PC-9 (cell line): ENCODE results near the gene HACD2. TPM values are rescaled to one million over a fixed set of nuclear protein-coding genes. Genes with fewer than 3 reads are reported as not detected.

Experiments used
- BruUV-seq: library from RNA; stranded (reverse); fragments of 400-500 nt; replicated peaks from 2 replicates; lab custom pipeline; 2021; lab: Mats Ljungman, UMichigan
- CTCF ChIA-PET: fragments of 300-600 bp; sonication (Branson Sonifier 250); formaldehyde crosslinking; loops from one replicate; lab custom pipeline; 2022; ENCODE audit warnings: antibody characterized with exemption; lab: Charles Lee
- POLR2A ChIA-PET: fragments of 300-600 bp; sonication (Branson Sonifier 250); formaldehyde crosslinking; loops from one replicate; lab custom pipeline; 2022; ENCODE audit warnings: antibody characterized with exemption; ENCODE audit not compliant: unreplicated experiment; lab: Charles Lee
- DNase-seq, 2 experiments: peaks; one replicate each; pipeline versions ENCODE4 v3.0.0 to v3.0.0-alpha.2; 2015 to 2022; ENCODE audit warnings: mixed read lengths in 1 of 2
- H2AFZ ChIP-seq: fragments of 200-600 bp; sonication (generic); 2 replicates; pipeline ENCODE4 v1.8.1; 2017; ENCODE audit warnings: antibody characterized with exemption
- H3F3A ChIP-seq: fragments of 200-600 bp; sonication (generic); 2 replicates; pipeline ENCODE4 v1.8.1; 2017; ENCODE audit warnings: antibody characterized with exemption, mild to moderate bottlenecking, low read depth; ENCODE audit not compliant: insufficient read depth
- H3K27ac ChIP-seq: fragments of 200-600 bp; sonication (generic); 2 replicates; pipeline ENCODE4 v1.6.1; 2016; ENCODE audit warnings: mixed run types
- H3K27me3 ChIP-seq: fragments of 200-600 bp; sonication (generic); 2 replicates; pipeline ENCODE4 v1.6.1; 2016; ENCODE audit warnings: low read depth, mixed run types; ENCODE audit not compliant: insufficient read depth
- H3K36me3 ChIP-seq: fragments of 200-600 bp; sonication (generic); 2 replicates; pipeline ENCODE4 v1.6.1; 2016; ENCODE audit warnings: low read depth, mixed run types
- H3K4me1 ChIP-seq: fragments of 200-600 bp; sonication (generic); replicated peaks from 2 replicates; pipeline ENCODE4 v1.6.1; 2016; ENCODE audit warnings: mixed run types; ENCODE audit not compliant: insufficient read depth
- H3K4me2 ChIP-seq: fragments of 200-600 bp; sonication (generic); 2 replicates; pipeline ENCODE4 v1.6.1; 2017; ENCODE audit warnings: mixed run types
- H3K4me3 ChIP-seq: fragments of 200-600 bp; sonication (generic); 2 replicates; pipeline ENCODE4 v1.6.1; 2016; ENCODE audit warnings: mixed run types
- H3K79me2 ChIP-seq: fragments of 200-600 bp; sonication (generic); 2 replicates; pipeline ENCODE4 v1.6.1; 2017; ENCODE audit warnings: low read depth, mixed run types
- H3K9me2 ChIP-seq: fragments of 200-600 bp; sonication (generic); 2 replicates; pipeline ENCODE4 v1.8.1; 2017; ENCODE audit warnings: mild to moderate bottlenecking; ENCODE audit not compliant: insufficient read depth
- H3K9me3 ChIP-seq: fragments of 200-600 bp; sonication (generic); 2 replicates; pipeline ENCODE4 v1.8.1; 2016; ENCODE audit warnings: low read depth; ENCODE audit not compliant: insufficient read depth
- H4K20me1 ChIP-seq: fragments of 200-600 bp; sonication (generic); 2 replicates; pipeline ENCODE4 v1.8.1; 2017; ENCODE audit not compliant: insufficient read depth
- CTCF ChIP-seq: fragments of 200-600 bp; sonication (generic); conservative IDR thresholded peaks from 2 replicates; pipeline ENCODE4 v1.6.1; 2017; ENCODE audit warnings: mixed run types, antibody characterized with exemption, mild to moderate bottlenecking, moderate library complexity
- EZH2 ChIP-seq: fragments of 200-600 bp; sonication (generic); IDR thresholded peaks from 2 replicates; pipeline ENCODE4 v1.8.0; 2017; ENCODE audit warnings: antibody characterized with exemption, low read depth
- intact Hi-C: fragments of 100-400 bp; cut with micrococcal nuclease; formaldehyde crosslinking; loops from one replicate; pipeline ENCODE4 v1.10.0; 2022; ENCODE audit not compliant: unreplicated experiment
- total RNA-seq: library from RNA; stranded (reverse); gene quantifications from 2 replicates; pipeline ENCODE4 v1.2.3, GENCODE V29; 2021

The HACD2 gene
- total RNA-seq, 1 experiment from 2014 or later: 53.3 TPM

GRCh38 chr3:123448536-123449101 lies 136.2 kb downstream of the HACD2 start, which contains the start of gene ADCY5:
ADCY5 (minus strand) TSS chr3:123449090; CDS start chr3:123448545, 545 bp downstream.
- Histone ChIP-seq H2AFZ (no peak within 1 kb of the TSS), H3K27me3 (no peaks in the 10 kb centered on the region), H3K27ac (no peak within 1 kb of the TSS), H3K36me3 (no peaks in the 10 kb centered on the region), H3K79me2 (no peaks in the 10 kb centered on the region), H3K4me2 (no peak within 1 kb of the TSS), H3K9me3 (no peaks in the 10 kb centered on the region), H3K4me1 (0 out of 2 replicates have a peak, but pooled peaks cover 8% of the 10 kb centered on the region), H4K20me1 (no peaks in the 10 kb centered on the region), H3K9me2 (no peaks in the 10 kb centered on the region), H3K4me3 (no peak within 1 kb of the TSS), H3F3A (no peaks in the 10 kb centered on the region)
- ChIA-PET CTCF (no interaction called here), POLR2A (no interaction called here)
- intact Hi-C loops: no loop called here
- TF ChIP-seq EZH2 (no peak), CTCF (no peak)
- DNase-seq: no peak
- BruUV-seq: no TSS peak

DNA sequence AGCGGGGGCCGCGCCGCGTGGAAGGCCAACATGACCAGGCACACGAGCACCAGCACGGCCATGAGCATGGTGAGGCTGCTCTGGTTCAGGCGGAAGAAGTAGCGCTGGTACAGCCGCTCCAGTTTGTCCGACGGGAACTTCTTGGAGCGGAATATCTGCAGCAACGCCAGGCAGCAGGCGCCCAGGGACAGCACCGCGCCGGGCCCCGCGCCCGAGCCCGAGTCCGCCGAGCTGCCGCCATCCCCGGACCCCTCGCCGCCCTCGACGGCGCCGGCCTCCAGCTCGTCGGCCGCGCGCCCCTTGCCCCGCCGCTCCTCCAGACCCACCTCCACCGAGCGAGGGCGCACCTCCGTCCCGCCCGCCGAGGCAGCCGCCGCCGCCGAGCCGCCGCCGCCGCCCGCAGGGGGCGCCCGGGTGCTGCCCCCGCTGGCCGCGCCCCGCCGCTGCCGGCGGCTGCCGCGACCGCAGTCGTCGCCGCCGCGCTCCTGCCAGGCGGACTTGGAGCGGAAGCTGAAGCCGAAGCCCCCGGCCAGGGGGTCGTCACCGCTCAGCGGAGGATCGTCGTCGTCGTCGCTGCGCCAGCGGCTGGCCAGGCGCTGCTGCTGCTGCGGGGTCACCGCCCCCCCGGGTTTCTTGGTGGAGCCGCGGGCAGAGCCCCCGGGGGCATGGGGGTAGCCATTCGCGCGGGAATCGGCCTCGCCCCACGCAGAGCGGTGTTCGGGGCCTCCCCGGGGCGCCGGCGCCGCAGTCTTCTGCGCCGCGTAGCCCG lies 136.9 kb downstream of the HACD2 start:
- 0 out of 2 replicates have a peak, but pooled peaks cover 8% of the 10 kb centered on the region for H3K4me1 ChIP-seq
- TF ChIP-seq CTCF: no peak
- no peak for TF ChIP-seq EZH2
- ChIA-PET CTCF (no interaction called here), POLR2A (no interaction called here)
- H4K20me1 ChIP-seq: no peaks in the 10 kb centered on the region
- intact Hi-C loops: no loop called here
- H3K27me3 ChIP-seq: no peaks in the 10 kb centered on the region
- no peak overlapping the region for H3K4me3 ChIP-seq
- H3K36me3 ChIP-seq: no peaks in the 10 kb centered on the region
- no peak overlapping the region for H3K4me2 ChIP-seq
- no peak for DNase-seq
- H3F3A ChIP-seq: no peaks in the 10 kb centered on the region
- H3K27ac ChIP-seq: no peak overlapping the region
- H3K9me3 ChIP-seq: no peaks in the 10 kb centered on the region
- no peaks in the 10 kb centered on the region for H3K79me2 ChIP-seq
- H2AFZ ChIP-seq: no peak overlapping the region
- BruUV-seq: no TSS peak
- H3K9me2 ChIP-seq: no peaks in the 10 kb centered on the region

DNA sequence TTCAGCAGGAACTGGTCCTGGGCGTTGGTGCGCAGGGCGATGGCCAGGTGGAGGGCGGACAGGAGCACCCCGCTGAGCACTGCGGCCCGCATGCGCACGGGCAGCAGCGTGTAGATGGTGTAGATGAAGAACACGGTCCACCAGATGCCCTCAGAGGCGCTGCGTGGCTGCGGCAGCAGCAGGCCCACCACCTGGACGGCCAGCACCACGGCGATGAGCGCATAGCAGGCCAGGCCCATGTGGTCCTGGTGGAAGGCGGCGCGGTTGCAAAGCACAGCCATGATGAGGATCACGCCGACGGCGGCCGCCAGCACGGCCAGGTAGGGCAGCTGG lies 137.5 kb downstream of the HACD2 start:
- Histone ChIP-seq H3F3A (no peaks in the 10 kb centered on the region), H3K36me3 (no peaks in the 10 kb centered on the region), H3K4me1 (0 out of 2 replicates have a peak, but pooled peaks cover 8% of the 10 kb centered on the region), H4K20me1 (no peaks in the 10 kb centered on the region), H2AFZ (no peak overlapping the region), H3K27me3 (no peaks in the 10 kb centered on the region), H3K9me3 (no peaks in the 10 kb centered on the region), H3K4me3 (no peak overlapping the region), H3K4me2 (no peak overlapping the region), H3K79me2 (no peaks in the 10 kb centered on the region), H3K9me2 (no peaks in the 10 kb centered on the region), H3K27ac (no peak overlapping the region)
- ChIA-PET POLR2A (no interaction called here), CTCF (no interaction called here)
- BruUV-seq: no TSS peak
- DNase-seq: no peak
- TF ChIP-seq EZH2: no peak
- TF ChIP-seq CTCF: no peak
- intact Hi-C loops: no loop called here
